HFF-Myc (cell line): ENCODE measurements around the gene PPEF1.
"Not testable (repeated sequence)": the region's sequence is repeated elsewhere in the genome, so short reads cannot be mapped to it uniquely, and the experiment has no call there.

Experiments used
- DNase-seq: peaks from one replicate; pipeline ENCODE4 v3.0.0-alpha.2; 2011; ENCODE audit warnings: low read depth; ENCODE audit errors: extremely low read depth
- H3K4me3 ChIP-seq: replicated peaks from 2 replicates; pipeline ENCODE4 v1.5.1; 2011; ENCODE audit warnings: low read depth, mild to moderate bottlenecking, control low read depth, low read length
- CTCF ChIP-seq: IDR thresholded peaks from 2 replicates; pipeline ENCODE4 v1.5.1; 2012; ENCODE audit warnings: mild to moderate bottlenecking, low read depth, low read length, control low read depth; ENCODE audit errors: missing control alignments

The PPEF1 gene

GRCh38 chrX:18757956-18758932, 50.8 kb downstream of the PPEF1 start:
- no peak for TF ChIP-seq CTCF
- H3K4me3 ChIP-seq: no peak overlapping the region
- no peak for DNase-seq

GRCh38 chrX:18761750-18762149, 54.3 kb downstream of the PPEF1 start:
- no peak overlapping the region for H3K4me3 ChIP-seq
- DNase-seq: no peak
- TF ChIP-seq CTCF: no peak

DNA sequence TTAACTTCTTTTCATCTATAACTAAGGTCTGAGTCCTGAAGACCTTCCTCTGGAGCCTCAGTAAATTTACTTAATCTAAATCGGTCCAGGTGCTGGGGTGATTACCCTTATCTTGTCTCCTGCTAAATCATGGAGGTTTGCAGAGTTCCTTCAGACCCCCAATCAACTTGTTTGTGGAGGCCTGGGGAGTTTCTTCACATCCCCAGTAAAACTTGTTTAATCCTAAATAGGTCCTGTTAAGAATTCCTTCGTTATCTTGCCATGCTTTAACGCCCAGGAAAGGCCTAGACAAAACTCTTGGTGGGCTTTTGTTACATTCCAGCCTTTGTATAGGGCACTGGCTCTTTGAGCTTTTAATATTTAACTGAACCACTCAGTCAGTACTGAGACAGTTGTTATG, 55.7 kb downstream of the PPEF1 start:
- not testable (repeated sequence) for DNase-seq

DNA sequence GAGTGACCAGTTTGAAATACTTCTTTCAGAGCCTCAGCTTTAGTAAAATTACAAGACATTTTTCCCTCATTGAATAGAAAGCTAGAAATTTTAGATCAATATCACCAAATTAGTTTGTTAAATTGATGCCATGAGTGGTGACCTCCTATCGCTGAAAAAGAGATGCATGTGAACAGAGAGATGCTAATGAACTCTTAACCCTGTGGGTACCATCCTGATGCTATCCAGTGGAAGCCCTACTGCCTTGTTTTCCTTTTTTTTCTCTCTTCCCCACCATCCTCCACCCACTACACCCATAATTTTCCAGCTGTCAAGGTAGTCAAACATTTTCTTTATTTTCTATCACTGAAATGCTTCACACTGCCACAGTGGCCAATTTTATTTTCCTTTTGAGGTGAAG, 61.9 kb downstream of the PPEF1 start:
- no peak for DNase-seq
- H3K4me3 ChIP-seq: no peak overlapping the region
- TF ChIP-seq CTCF: no peak

More for the DNA sequence above, 55.7 kb downstream of the PPEF1 start:
- H3K4me3 ChIP-seq: not testable (repeated sequence)

DNA sequence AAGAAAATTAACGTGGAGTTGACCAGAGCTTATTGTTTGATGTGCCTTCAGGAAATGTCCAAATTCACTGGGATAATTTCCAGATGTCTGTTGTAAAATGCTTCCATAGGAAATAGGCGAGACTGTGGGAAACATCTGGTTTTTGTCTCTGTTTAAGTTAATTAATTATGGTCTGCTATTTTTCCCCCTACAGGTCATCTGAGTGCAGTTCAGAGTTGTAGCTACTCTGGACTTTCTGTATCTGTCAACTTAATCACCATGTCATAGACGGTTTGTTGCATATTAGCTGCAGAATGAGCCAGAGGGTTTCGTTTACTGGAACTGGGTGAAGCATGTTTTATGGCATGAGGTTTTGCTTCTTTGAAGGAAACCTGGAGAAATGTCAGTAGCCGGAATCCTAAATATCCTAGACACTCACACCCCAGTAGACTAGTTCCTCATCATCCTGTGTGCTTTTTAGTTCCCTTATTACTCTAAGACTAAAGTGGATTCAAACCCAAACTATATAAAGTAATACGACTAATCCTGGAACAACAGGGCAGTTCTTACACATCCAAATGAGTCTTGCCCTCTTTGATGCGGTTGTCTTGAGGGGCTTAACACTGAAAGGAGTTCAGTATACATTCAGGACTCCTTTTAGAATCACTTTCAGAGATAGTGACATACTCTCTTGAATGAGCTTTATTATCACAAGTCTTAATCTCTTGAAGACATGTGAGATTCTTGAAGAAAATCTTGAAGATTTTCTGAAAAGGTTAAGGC, 62.5 kb downstream of the PPEF1 start:
- DNase-seq: no peak
- no peak for TF ChIP-seq CTCF
- H3K4me3 ChIP-seq: no peak overlapping the region

DNA sequence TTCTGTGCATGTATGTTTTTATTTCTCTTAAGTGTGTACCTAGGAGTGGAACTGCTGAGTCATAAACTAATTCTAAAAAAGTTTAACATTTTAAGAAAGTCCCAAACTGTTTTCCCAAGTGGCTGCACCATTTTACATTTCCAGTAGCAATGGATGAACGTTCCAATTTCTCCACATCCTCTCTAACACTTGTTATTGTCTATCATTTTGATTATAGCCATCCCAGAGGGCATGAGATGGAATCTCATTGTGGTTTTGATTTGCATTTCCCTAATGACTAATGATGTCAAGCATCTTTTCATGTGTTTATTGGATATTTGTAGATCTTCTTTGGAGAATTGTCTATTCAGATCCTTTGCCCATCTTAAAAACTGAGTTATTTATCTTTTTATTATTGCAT, 82.5 kb downstream of the PPEF1 start:
- H3K4me3 ChIP-seq: no peak overlapping the region
- no peak for DNase-seq

More for the DNA sequence above, 82.5 kb downstream of the PPEF1 start:
- no peak for TF ChIP-seq CTCF
